Thymus (tissue), 11 donors: ENCODE measurements around the gene NT5C1A. TPM values are rescaled to one million over a fixed set of nuclear protein-coding genes. Genes with fewer than 3 reads are reported as not detected.

ENCODE experiments used
- DNase-seq, 9 donors: peaks; one replicate each; pipeline ENCODE4 v3.0.0-alpha.2; 2013; ENCODE audit warnings: low spot score in 9 of 9, low read depth in 6 of 9, missing footprints in 1 of 9
- H3K27ac ChIP-seq, 2 donors: one replicate each; pipeline ENCODE4 v1.5.1; 2013; ENCODE audit warnings: control low read depth in 1 of 2, low read depth in 1 of 2, low read length in 1 of 2, mild to moderate bottlenecking in 1 of 2, moderate library complexity in 1 of 2
- H3K27me3 ChIP-seq, 2 donors: one replicate each; pipeline ENCODE4 v1.5.1; 2013; ENCODE audit warnings: low read length in 1 of 2; ENCODE audit not compliant: control insufficient read depth in 2 of 2, insufficient read depth in 1 of 2
- H3K36me3 ChIP-seq, 2 donors: one replicate each; pipeline ENCODE4 v1.5.1; 2013; ENCODE audit warnings: low read length in 1 of 2, mild to moderate bottlenecking in 1 of 2, moderate library complexity in 1 of 2; ENCODE audit not compliant: control insufficient read depth in 2 of 2, insufficient read depth in 2 of 2
- H3K4me1 ChIP-seq, 2 donors: one replicate each; pipeline ENCODE4 v1.5.1; 2013; ENCODE audit warnings: low read length in 2 of 2; ENCODE audit not compliant: control insufficient read depth in 2 of 2, insufficient read depth in 2 of 2
- H3K4me3 ChIP-seq, 2 donors: one replicate each; pipeline ENCODE4 v1.5.1; 2013; ENCODE audit warnings: low read length in 2 of 2, control low read depth in 1 of 2, mild to moderate bottlenecking in 1 of 2
- H3K9me3 ChIP-seq, 2 donors: one replicate each; pipeline ENCODE4 v1.5.1; 2013; ENCODE audit warnings: low read length in 1 of 2, mild to moderate bottlenecking in 1 of 2; ENCODE audit not compliant: control insufficient read depth in 2 of 2, insufficient read depth in 1 of 2
- WGBS: extraction: QIAGEN DNeasy Blood & Tissue Kit; methylation state at CpG from one replicate; pipeline ENCODE4 v1.1.7; 2013; 5-methylcytosine and 5-hydroxymethylcytosine counted together
- polyA plus RNA-seq: library from polyadenylated mRNA; stranded (reverse); fragments of 200-250 nt; gene quantifications from one replicate; pipeline ENCODE4 v1.2.3, GENCODE V29; 2013
- total RNA-seq: library from RNA; stranded (reverse); fragments of 120-200 nt; gene quantifications from one replicate; pipeline ENCODE4 v1.2.4, GENCODE V29; 2013
- donor health status: healthy.

The NT5C1A gene
- total and polyA plus RNA-seq, 2 donors: 0.09 TPM; not detected in 1

- Histone ChIP-seq H3K27me3 (peaks cover 0 to 48% of the 10 kb centered on the region in 2 donors), H3K9me3 (no peaks in the 10 kb centered on the region), H3K4me1 (no peaks in the 10 kb centered on the region), H3K4me3 (no peak overlapping the region), H3K36me3 (no peaks in the 10 kb centered on the region), H3K27ac (no peak overlapping the region)
- DNase-seq: no peak
- WGBS: 98% methylated on average over 1 of the region's 1 CpG
Observed at GRCh38 chr1:39704757-39705156, 32.9 kb upstream of the NT5C1A start.

GRCh38 chr1:39701049-39701439 is 29.1 kb upstream of the NT5C1A start:
- Histone ChIP-seq H3K4me3 (no peak overlapping the region), H3K36me3 (no peaks in the 10 kb centered on the region), H3K9me3 (no peaks in the 10 kb centered on the region), H3K27ac (no peak overlapping the region), H3K27me3 (peaks cover 0 to 62% of the 10 kb centered on the region in 2 donors), H3K4me1 (no peaks in the 10 kb centered on the region)
- 67% methylated on average over 12 of the region's 12 CpGs for WGBS
- no peak for DNase-seq

GRCh38 chr1:39700348-39700747 is 28.4 kb upstream of the NT5C1A start:
- H3K27ac ChIP-seq: no peak overlapping the region
- peaks cover 0 to 67% of the 10 kb centered on the region in 2 donors for H3K27me3 ChIP-seq
- no peak for DNase-seq
- no peaks in the 10 kb centered on the region for H3K36me3 ChIP-seq
- no peaks in the 10 kb centered on the region for H3K4me1 ChIP-seq
- no peaks in the 10 kb centered on the region for H3K9me3 ChIP-seq
- H3K4me3 ChIP-seq: no peak overlapping the region
- 78% methylated on average over 3 of the region's 3 CpGs for WGBS

GRCh38 chr1:39699419-39699818 is 27.5 kb upstream of the NT5C1A start:
- no peak overlapping the region for H3K4me3 ChIP-seq
- no peaks in the 10 kb centered on the region for H3K36me3 ChIP-seq
- WGBS: 99% methylated on average over 3 of the region's 3 CpGs
- DNase-seq: no peak
- no peaks in the 10 kb centered on the region for H3K4me1 ChIP-seq
- H3K27ac ChIP-seq: no peak overlapping the region
- H3K27me3 ChIP-seq: peaks cover 0 to 75% of the 10 kb centered on the region in 2 donors
- H3K9me3 ChIP-seq: no peaks in the 10 kb centered on the region

GRCh38 chr1:39698568-39698967 is 26.7 kb upstream of the NT5C1A start:
- Histone ChIP-seq H3K9me3 (no peaks in the 10 kb centered on the region), H3K4me1 (no peaks in the 10 kb centered on the region), H3K36me3 (no peaks in the 10 kb centered on the region), H3K27me3 (peaks cover 3 to 83% of the 10 kb centered on the region in 2 donors), H3K27ac (no peak overlapping the region), H3K4me3 (no peak overlapping the region)
- WGBS: 90% methylated on average over 4 of the region's 4 CpGs
- DNase-seq: no peak

- Histone ChIP-seq H3K9me3 (peaks cover 0 to 3% of the 10 kb centered on the region in 2 donors), H3K4me1 (peaks cover 3 to 9% of the 10 kb centered on the region in 2 donors), H3K27me3 (peaks cover 22 to 88% of the 10 kb centered on the region in 2 donors), H3K36me3 (no peaks in the 10 kb centered on the region), H3K27ac (no peak overlapping the region), H3K4me3 (no peak overlapping the region)
- WGBS: 65% methylated on average over 1 of the region's 1 CpG
- no peak for DNase-seq
Observed at GRCh38 chr1:39696448-39696847, 24.5 kb upstream of the NT5C1A start.

- Histone ChIP-seq H3K27ac (no peak overlapping the region), H3K27me3 (peaks cover 31 to 88% of the 10 kb centered on the region in 2 donors), H3K4me1 (peaks cover 3 to 16% of the 10 kb centered on the region in 2 donors), H3K36me3 (no peaks in the 10 kb centered on the region), H3K9me3 (peaks cover 0 to 3% of the 10 kb centered on the region in 2 donors), H3K4me3 (no peak overlapping the region)
- no peak for DNase-seq
- 9% methylated on average over 1 of the region's 1 CpG for WGBS
Observed at GRCh38 chr1:39695016-39695415, 23.1 kb upstream of the NT5C1A start.

GRCh38 chr1:39694026-39694425 is 22.1 kb upstream of the NT5C1A start:
- Histone ChIP-seq H3K4me1 (peaks cover 3 to 16% of the 10 kb centered on the region in 2 donors), H3K36me3 (no peaks in the 10 kb centered on the region), H3K27me3 (peaks cover 31 to 92% of the 10 kb centered on the region in 2 donors), H3K9me3 (peaks cover 0 to 3% of the 10 kb centered on the region in 2 donors), H3K4me3 (no peak overlapping the region), H3K27ac (no peak overlapping the region)
- no peak for DNase-seq
- WGBS: 94% methylated on average over 1 of the region's 1 CpG

- DNase-seq: no peak
- peaks cover 0 to 3% of the 10 kb centered on the region in 2 donors for H3K9me3 ChIP-seq
- peaks cover 3 to 16% of the 10 kb centered on the region in 2 donors for H3K4me1 ChIP-seq
- H3K36me3 ChIP-seq: no peaks in the 10 kb centered on the region
- H3K27me3 ChIP-seq: peaks cover 31 to 93% of the 10 kb centered on the region in 2 donors
- no peak overlapping the region for H3K4me3 ChIP-seq
- 13% methylated on average over 56 of the region's 56 CpGs for WGBS
- no peak overlapping the region for H3K27ac ChIP-seq
Observed at GRCh38 chr1:39692152-39693074, 20.5 kb upstream of the NT5C1A start.
